HL-60 (cell line): ENCODE data around the gene TRIM67.
"Not testable (repeated sequence)": the region's sequence is repeated elsewhere in the genome, so short reads cannot be mapped to it uniquely, and the experiment has no call there.

ENCODE experiments used
- DNase-seq, 2 experiments: peaks; one replicate each; pipeline ENCODE4 v3.0.0-alpha.2; 2010 to 2020; ENCODE audit warnings: low read depth in 1 of 2, low spot score in 1 of 2
- H3K27ac ChIP-seq: fragments of 250-450 bp; sonication (Bioruptor Pico); replicated peaks from 2 replicates; pipeline ENCODE4 v1.5.1; 2020; ENCODE audit warnings: mild to moderate bottlenecking, moderate library complexity
- H3K27me3 ChIP-seq: fragments of 250-450 bp; sonication (Bioruptor Pico); 2 replicates; pipeline ENCODE4 v1.5.1; 2021; ENCODE audit warnings: mild to moderate bottlenecking, moderate library complexity; ENCODE audit not compliant: insufficient read depth, poor library complexity, severe bottlenecking
- H3K4me3 ChIP-seq: replicated peaks from 2 replicates; pipeline ENCODE4 v1.5.1; 2011; ENCODE audit warnings: mild to moderate bottlenecking, control low read depth, low read length; ENCODE audit not compliant: insufficient read depth
- GABPA ChIP-seq: IDR thresholded peaks from 2 replicates; pipeline ENCODE4 v1.6.1; 2012; ENCODE audit warnings: low read depth
- POLR2AphosphoS5 ChIP-seq: IDR thresholded peaks from 2 replicates; pipeline ENCODE4 v1.6.1; 2012; ENCODE audit warnings: low read depth
- SPI1 ChIP-seq: IDR thresholded peaks from 2 replicates; pipeline ENCODE4 v1.6.1; 2012; ENCODE audit warnings: low read depth, mild to moderate bottlenecking, borderline replicate concordance
- TF ChIP-seq, protein P1 (sequence below): IDR thresholded peaks from one replicate; pipeline ENCODE4 v1.5.1; 2011; ENCODE audit warnings: low read length, control low read depth, inconsistent platforms; ENCODE audit not compliant: insufficient read depth
- TF ChIP-seq, protein P2 (sequence below): IDR thresholded peaks from 2 replicates; pipeline ENCODE4 v1.6.1; 2012; ENCODE audit warnings: low read depth; ENCODE audit not compliant: insufficient replicate concordance

TRIM67 gene

DNA sequence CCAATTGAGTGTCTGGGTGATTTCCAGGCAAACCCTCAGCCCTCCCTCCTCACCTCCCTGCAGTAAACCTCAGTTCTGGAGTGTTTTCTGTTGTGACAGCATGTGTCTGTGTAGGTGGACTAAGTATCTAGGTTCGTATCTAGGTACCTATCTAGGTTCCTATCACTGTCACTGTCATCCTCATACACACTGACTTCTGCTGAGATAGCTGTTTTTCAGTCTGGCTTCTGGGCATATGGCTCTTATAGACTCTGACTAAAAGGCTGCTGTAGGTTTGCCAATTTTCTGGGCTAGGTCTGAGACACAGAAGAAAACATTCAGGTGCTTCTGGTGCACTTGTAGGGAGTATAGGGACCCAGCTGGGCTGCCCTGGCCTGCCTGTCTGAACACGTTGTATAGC is 8.1 kb upstream of the TRIM67 start:
- TF ChIP-seq POLR2AphosphoS5 (no peak), GABPA (no peak), SPI1 (no peak)
- TF ChIP-seq, protein P1, sequence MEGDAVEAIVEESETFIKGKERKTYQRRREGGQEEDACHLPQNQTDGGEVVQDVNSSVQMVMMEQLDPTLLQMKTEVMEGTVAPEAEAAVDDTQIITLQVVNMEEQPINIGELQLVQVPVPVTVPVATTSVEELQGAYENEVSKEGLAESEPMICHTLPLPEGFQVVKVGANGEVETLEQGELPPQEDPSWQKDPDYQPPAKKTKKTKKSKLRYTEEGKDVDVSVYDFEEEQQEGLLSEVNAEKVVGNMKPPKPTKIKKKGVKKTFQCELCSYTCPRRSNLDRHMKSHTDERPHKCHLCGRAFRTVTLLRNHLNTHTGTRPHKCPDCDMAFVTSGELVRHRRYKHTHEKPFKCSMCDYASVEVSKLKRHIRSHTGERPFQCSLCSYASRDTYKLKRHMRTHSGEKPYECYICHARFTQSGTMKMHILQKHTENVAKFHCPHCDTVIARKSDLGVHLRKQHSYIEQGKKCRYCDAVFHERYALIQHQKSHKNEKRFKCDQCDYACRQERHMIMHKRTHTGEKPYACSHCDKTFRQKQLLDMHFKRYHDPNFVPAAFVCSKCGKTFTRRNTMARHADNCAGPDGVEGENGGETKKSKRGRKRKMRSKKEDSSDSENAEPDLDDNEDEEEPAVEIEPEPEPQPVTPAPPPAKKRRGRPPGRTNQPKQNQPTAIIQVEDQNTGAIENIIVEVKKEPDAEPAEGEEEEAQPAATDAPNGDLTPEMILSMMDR: no peak
- TF ChIP-seq, protein P2, sequence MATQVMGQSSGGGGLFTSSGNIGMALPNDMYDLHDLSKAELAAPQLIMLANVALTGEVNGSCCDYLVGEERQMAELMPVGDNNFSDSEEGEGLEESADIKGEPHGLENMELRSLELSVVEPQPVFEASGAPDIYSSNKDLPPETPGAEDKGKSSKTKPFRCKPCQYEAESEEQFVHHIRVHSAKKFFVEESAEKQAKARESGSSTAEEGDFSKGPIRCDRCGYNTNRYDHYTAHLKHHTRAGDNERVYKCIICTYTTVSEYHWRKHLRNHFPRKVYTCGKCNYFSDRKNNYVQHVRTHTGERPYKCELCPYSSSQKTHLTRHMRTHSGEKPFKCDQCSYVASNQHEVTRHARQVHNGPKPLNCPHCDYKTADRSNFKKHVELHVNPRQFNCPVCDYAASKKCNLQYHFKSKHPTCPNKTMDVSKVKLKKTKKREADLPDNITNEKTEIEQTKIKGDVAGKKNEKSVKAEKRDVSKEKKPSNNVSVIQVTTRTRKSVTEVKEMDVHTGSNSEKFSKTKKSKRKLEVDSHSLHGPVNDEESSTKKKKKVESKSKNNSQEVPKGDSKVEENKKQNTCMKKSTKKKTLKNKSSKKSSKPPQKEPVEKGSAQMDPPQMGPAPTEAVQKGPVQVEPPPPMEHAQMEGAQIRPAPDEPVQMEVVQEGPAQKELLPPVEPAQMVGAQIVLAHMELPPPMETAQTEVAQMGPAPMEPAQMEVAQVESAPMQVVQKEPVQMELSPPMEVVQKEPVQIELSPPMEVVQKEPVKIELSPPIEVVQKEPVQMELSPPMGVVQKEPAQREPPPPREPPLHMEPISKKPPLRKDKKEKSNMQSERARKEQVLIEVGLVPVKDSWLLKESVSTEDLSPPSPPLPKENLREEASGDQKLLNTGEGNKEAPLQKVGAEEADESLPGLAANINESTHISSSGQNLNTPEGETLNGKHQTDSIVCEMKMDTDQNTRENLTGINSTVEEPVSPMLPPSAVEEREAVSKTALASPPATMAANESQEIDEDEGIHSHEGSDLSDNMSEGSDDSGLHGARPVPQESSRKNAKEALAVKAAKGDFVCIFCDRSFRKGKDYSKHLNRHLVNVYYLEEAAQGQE: no peak
- peaks cover 10% of the 10 kb centered on the region for H3K27me3 ChIP-seq
- H3K27ac ChIP-seq: no peak overlapping the region
- H3K4me3 ChIP-seq: no peak overlapping the region
- DNase-seq: no peak

- Histone ChIP-seq H3K4me3 (no peak overlapping the region), H3K27ac (no peak overlapping the region), H3K27me3 (peaks cover 22% of the 10 kb centered on the region)
- TF ChIP-seq, protein P1: no peak
- no peak for TF ChIP-seq GABPA
- TF ChIP-seq SPI1: no peak
- no peak for DNase-seq
Observed at GRCh38 chr1:231155808-231156207, 6.0 kb upstream of the TRIM67 start.

GRCh38 chr1:231157311-231157710 is 4.5 kb upstream of the TRIM67 start:
- Histone ChIP-seq H3K4me3 (no peak overlapping the region), H3K27ac (no peak overlapping the region), H3K27me3 (peaks cover 33% of the 10 kb centered on the region)
- TF ChIP-seq, protein P1: no peak
- TF ChIP-seq GABPA: no peak
- TF ChIP-seq SPI1: no peak
- TF ChIP-seq, protein P2: no peak
- TF ChIP-seq POLR2AphosphoS5: no peak
- DNase-seq: no peak

- DNase-seq, H3K27ac ChIP-seq, H3K4me3 ChIP-seq: not testable (repeated sequence)
- H3K27me3 ChIP-seq: peaks cover 39% of the 10 kb centered on the region
Observed at GRCh38 chr1:231158141-231158540, 3.7 kb upstream of the TRIM67 start.
